CD4-positive, alpha-beta memory T cell (primary cell): Measurements from ENCODE around the gene ZNF69. TPM values are rescaled to one million over a fixed set of nuclear protein-coding genes. Genes with fewer than 3 reads are reported as not detected.
"Not testable (repeated sequence)": the region's sequence is repeated elsewhere in the genome, so short reads cannot be mapped to it uniquely, and the experiment has no call there.

Experiments
- CTCF ChIA-PET: fragments of 350-600 bp; sonication (Branson Sonifier 250); formaldehyde crosslinking; loops from one replicate; lab custom pipeline; 2021; ENCODE audit warnings: inconsistent platforms; ENCODE audit not compliant: partially characterized antibody; lab: Charles Lee
- POLR2A ChIA-PET: fragments of 350-600 bp; sonication (Branson Sonifier 250); formaldehyde crosslinking; loops from one replicate; lab custom pipeline; 2021; ENCODE audit not compliant: partially characterized antibody; lab: Charles Lee
- DNase-seq, 5 donors: peaks; one replicate each; pipeline versions ENCODE4 v3.0.0 to v3.0.0-alpha.2; 2020 to 2022; ENCODE audit warnings: mixed read lengths in 1 of 5
- H3K27ac ChIP-seq: one replicate; pipeline ENCODE4 v1.7.0; 2013; ENCODE audit warnings: low read depth, low read length
- H3K27me3 ChIP-seq: 2 replicates; pipeline ENCODE4 v1.7.0; 2013; ENCODE audit warnings: mild to moderate bottlenecking, low read length, moderate library complexity; ENCODE audit not compliant: insufficient read depth
- H3K36me3 ChIP-seq: 2 replicates; pipeline ENCODE4 v1.7.0; 2013; ENCODE audit warnings: mild to moderate bottlenecking, low read length, moderate library complexity; ENCODE audit not compliant: insufficient read depth
- H3K4me1 ChIP-seq: 2 replicates; pipeline ENCODE4 v1.7.0; 2013; ENCODE audit warnings: mild to moderate bottlenecking, low read length, moderate library complexity; ENCODE audit not compliant: insufficient read depth
- H3K4me3 ChIP-seq, 2 donors: one replicate each; pipeline ENCODE4 v1.7.0; 2013; ENCODE audit warnings: low read length in 2 of 2, mild to moderate bottlenecking in 1 of 2
- H3K9me3 ChIP-seq, 2 donors: one replicate each; pipeline ENCODE4 v1.7.0; 2013; ENCODE audit warnings: low read length in 2 of 2, control low read depth in 1 of 2; ENCODE audit not compliant: control insufficient read depth in 1 of 2
- H3K27ac Mint-ChIP-seq, 7 donors: one replicate each; pipeline ENCODE4 v1.8.0; 2020 to 2021; ENCODE audit warnings: mixed read lengths in 7 of 7, mild to moderate bottlenecking in 6 of 7, inconsistent platforms in 3 of 7, moderate library complexity in 3 of 7
- H3K27me3 Mint-ChIP-seq, 2 donors: one replicate each; pipeline ENCODE4 v1.8.0; 2020 to 2021; ENCODE audit warnings: mixed read lengths in 2 of 2
- H3K36me3 Mint-ChIP-seq, 2 donors: one replicate each; pipeline ENCODE4 v1.8.0; 2020 to 2021; ENCODE audit warnings: mixed read lengths in 2 of 2, inconsistent platforms in 1 of 2, mild to moderate bottlenecking in 1 of 2
- H3K4me1 Mint-ChIP-seq, 4 donors: one replicate each; pipeline ENCODE4 v1.8.0; 2020 to 2021; ENCODE audit warnings: mixed read lengths in 4 of 4, mild to moderate bottlenecking in 1 of 4
- H3K4me3 Mint-ChIP-seq, 8 donors: one replicate each; pipeline ENCODE4 v1.8.0; 2020 to 2021; ENCODE audit warnings: mixed read lengths in 8 of 8, mild to moderate bottlenecking in 7 of 8, moderate library complexity in 6 of 8, inconsistent platforms in 3 of 8
- H3K9me3 Mint-ChIP-seq, 8 donors: one replicate each; pipeline ENCODE4 v1.8.0; 2020 to 2021; ENCODE audit warnings: mixed read lengths in 8 of 8, mild to moderate bottlenecking in 5 of 8, inconsistent platforms in 3 of 8, moderate library complexity in 1 of 8
- intact Hi-C: fragments of 100-400 bp; cut with micrococcal nuclease; formaldehyde crosslinking; loops from one replicate; pipeline ENCODE4 v1.15.1; 2023
- polyA plus RNA-seq, 2 donors: library from polyadenylated mRNA; unstranded; fragments of 300-500 nt; fragmentation: Illumina TruSeq; gene quantifications; one replicate each; pipeline ENCODE4 v1.2.3, GENCODE V29; 2021
- total RNA-seq, 2 experiments: library from RNA; stranded (reverse); gene quantifications; one replicate each; pipeline ENCODE4 v1.2.3, GENCODE V29; 2021

ZNF69 gene
- 1 to 10 TPM; 7.5 to 8.5 TPM for total RNA-seq
- polyA plus RNA-seq: 1 to 10 TPM in 1 of 2 donors, under 1 TPM in 1; 0.57 to 3.1 TPM

DNA sequence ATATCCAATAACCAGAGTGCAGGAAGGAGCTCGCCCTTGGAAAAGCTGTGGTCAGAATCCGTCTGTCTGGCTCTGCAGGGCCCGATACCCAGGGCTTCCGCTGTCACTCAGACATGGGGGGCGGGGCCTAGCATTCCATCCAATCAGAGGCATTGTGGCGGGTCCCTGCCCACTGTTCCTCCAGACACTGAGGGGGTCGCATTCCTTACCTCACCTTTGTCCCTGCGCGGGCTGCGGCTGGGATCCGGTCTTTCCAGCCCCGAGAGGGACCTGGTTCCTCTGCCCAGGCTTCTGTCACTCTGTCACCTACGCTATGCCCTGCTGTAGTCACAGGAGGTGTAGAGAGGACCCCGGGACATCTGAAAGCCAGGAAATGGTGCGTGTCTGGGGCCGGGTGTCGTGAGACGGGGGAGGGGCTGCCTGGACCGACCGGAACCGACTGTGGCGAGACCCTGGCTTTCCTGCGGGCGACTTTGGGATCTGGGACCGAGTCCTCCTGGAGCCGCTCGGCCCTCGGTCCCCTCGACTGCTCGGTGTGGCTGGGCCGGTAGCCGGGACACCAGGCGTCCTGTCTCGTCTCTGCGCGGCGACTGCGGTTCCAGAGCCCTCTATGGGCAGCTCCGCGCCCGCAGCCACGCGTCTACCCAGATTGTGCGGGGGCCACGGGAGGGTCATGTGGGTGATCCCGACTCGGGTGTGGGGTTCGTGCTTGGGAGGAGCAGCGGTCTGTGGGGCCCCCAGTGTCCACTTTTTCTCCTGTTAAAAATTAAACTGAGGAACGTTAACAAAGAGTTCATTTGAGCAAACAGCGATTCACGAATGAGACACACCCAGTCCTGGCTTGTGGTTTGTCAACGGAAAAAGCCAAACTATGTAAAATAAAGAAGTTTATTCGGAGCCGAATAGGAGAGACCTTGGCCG lies at the start of gene ZNF69:
TSS of gene ZNF69 (plus strand) at position 172 of the 921 bp plus-strand sequence. CDS start at position 314, 142 bp downstream.
- DNase-seq: peak; percentile 38 to 53 (median 43)
- ChIA-PET CTCF (interaction anchor here (1.5 to 2.5 kb wide), 2 partner anchors 37 to 101 kb away, joined by 6 to 8 read pairs; partner anchors contain the start of gene ZNF700), POLR2A (interaction anchor here (0.7 to 1.2 kb wide), 3 partner anchors 36 to 100 kb away, joined by 3 to 6 read pairs (median 6); partner anchors contain the start of gene ZNF700)
- no peaks in the 10 kb centered on the region for H3K36me3 ChIP-seq
- H3K4me3 Mint-ChIP-seq: peak within 1 kb of the TSS; percentile 91 to 94 (median 92)
- H3K27me3 ChIP-seq: no peaks in the 10 kb centered on the region
- peak within 1 kb of the TSS; percentile 68 to 92 (median 88) for H3K27ac Mint-ChIP-seq
- H3K4me1 ChIP-seq: peaks cover 14% of the 10 kb centered on the region
- H3K27me3 Mint-ChIP-seq: no peaks in the 10 kb centered on the region
- no peaks in the 10 kb centered on the region for H3K9me3 ChIP-seq
- H3K9me3 Mint-ChIP-seq: peaks cover 0 to 9% (median 3%) of the 10 kb centered on the region in 8 donors
- peaks cover 13 to 34% (median 19%) of the 10 kb centered on the region in 4 donors for H3K4me1 Mint-ChIP-seq
- H3K4me3 ChIP-seq: peak within 1 kb of the TSS; percentile 57 to 62
- peaks cover 0 to 1% of the 10 kb centered on the region in 2 donors for H3K36me3 Mint-ChIP-seq
- intact Hi-C loops: loop anchor here (2.0 kb wide), 1 partner anchor 37 kb away; the partner anchor contains the start of gene ZNF700
- peak within 1 kb of the TSS; percentile 50 for H3K27ac ChIP-seq

DNA sequence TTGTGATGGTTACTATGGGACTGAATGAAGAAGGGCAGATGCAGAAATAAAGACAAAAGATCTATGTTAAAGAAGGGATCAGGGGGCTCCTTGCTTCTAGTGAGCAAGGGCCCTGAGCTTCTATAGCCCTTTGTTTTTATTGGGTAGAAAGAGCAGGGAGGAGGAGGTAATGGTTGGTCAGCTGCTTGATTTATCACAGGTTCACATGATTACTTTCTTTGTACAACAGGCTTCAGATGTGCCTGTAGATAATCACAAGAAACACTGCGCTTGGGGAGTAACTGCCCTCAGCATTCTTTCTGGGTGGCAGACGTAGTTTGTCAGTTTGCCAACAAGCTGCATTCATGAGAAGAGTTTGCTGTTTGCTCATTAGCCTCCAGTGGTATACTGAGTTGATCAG lies 43.9 kb upstream of the ZNF69 start:
- Mint-ChIP-seq H3K9me3 (peaks cover 0 to 23% (median 12%) of the 10 kb centered on the region in 8 donors), H3K4me3 (no peak overlapping the region), H3K27me3 (peaks cover 1% of the 10 kb centered on the region in 2 donors), H3K27ac (no peak overlapping the region), H3K4me1 (peaks cover 3 to 11% (median 6%) of the 10 kb centered on the region in 4 donors), H3K36me3 (peaks cover 0 to 3% of the 10 kb centered on the region in 2 donors)
- ChIA-PET POLR2A (no interaction called here), CTCF (no interaction called here)
- no peaks in the 10 kb centered on the region for H3K9me3 ChIP-seq
- intact Hi-C loops: no loop called here
- no peaks in the 10 kb centered on the region for H3K36me3 ChIP-seq
- H3K27ac ChIP-seq: no peak overlapping the region
- no peak for DNase-seq
- H3K4me3 ChIP-seq: no peak overlapping the region
- H3K4me1 ChIP-seq: peaks cover 5% of the 10 kb centered on the region
- H3K27me3 ChIP-seq: no peaks in the 10 kb centered on the region

DNA sequence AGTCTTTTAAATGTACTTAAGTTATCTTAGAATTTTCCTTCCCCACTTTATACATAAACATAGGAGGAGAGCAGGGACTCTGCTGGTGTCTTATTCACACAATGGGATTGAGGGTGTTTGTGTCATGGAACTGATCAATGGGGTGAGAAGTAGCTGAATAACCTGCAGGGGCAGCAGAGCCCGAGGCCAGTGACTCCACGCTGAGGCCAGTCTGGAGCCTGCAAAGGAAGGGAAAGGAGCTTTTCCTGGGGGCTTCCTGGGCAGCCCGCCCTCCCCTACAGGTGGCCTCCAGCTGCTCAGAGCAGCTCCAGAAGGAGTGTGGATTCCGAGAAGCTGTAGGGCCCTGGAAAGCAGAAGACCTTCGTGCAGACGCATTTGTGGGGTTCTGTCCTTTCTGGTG lies 40.0 kb upstream of the ZNF69 start:
- Mint-ChIP-seq H3K36me3 (peaks cover 11 to 16% of the 10 kb centered on the region in 2 donors), H3K4me3 (peak overlapping the region in 3 of 8 donors; percentile 49 to 91 (median 89)), H3K4me1 (peaks cover 13 to 27% (median 15%) of the 10 kb centered on the region in 4 donors), H3K27ac (peak overlapping the region in 4 of 7 donors; percentile 11 to 94 (median 64))
- H3K9me3 Mint-ChIP-seq, H3K27ac ChIP-seq, H3K27me3 ChIP-seq, H3K27me3 Mint-ChIP-seq, DNase-seq, H3K36me3 ChIP-seq, H3K9me3 ChIP-seq, H3K4me3 ChIP-seq, POLR2A ChIA-PET: not testable (repeated sequence)
- H3K4me1 ChIP-seq: peaks cover 19% of the 10 kb centered on the region
- CTCF ChIA-PET: interaction anchor here (1.4 to 1.5 kb wide), 2 partner anchors 50 to 117 kb away, joined by 3 to 8 read pairs; partner anchors contain the start of genes ZNF491 and ZNF763
- intact Hi-C loops: loop anchor here (1.0 kb wide), 1 partner anchor 49 kb away; the partner anchor contains the start of gene ZNF491

DNA sequence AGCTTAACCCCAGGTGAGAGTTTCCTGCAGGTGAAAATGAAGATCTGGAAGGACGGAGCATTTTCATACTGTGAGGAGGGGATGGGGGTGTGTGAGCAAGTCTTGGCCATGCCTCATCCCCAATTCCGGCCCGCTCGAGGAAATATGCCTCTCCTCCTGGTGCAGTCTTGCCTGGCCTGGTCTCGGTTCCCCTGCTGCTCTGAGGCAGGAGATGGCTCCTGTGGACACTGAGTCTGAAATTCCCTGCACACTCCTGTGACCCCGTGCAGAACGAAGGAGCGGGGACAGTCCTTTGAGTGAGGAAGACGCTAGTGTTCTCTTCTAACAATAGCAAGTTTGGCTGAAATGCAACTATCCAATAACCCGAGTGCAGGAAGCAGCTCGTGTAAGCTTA lies 39.4 kb upstream of the ZNF69 start:
- peaks cover 1% of the 10 kb centered on the region in 2 donors for H3K27me3 Mint-ChIP-seq
- Histone ChIP-seq H3K9me3 (no peaks in the 10 kb centered on the region), H3K4me1 (peaks cover 19% of the 10 kb centered on the region), H3K27me3 (no peaks in the 10 kb centered on the region), H3K27ac (peak overlapping the region; percentile 61), H3K36me3 (no peaks in the 10 kb centered on the region), H3K4me3 (peak overlapping the region in 1 of 2 donors; percentile 82)
- H3K4me1 Mint-ChIP-seq: peaks cover 13 to 27% (median 15%) of the 10 kb centered on the region in 4 donors
- no peak for DNase-seq
- H3K36me3 Mint-ChIP-seq: peaks cover 14 to 16% of the 10 kb centered on the region in 2 donors
- intact Hi-C loops: loop anchor here (1.0 kb wide), 1 partner anchor 50 kb away; the partner anchor contains the start of gene ZNF491
- CTCF ChIA-PET: interaction anchor here (1.4 to 1.5 kb wide), 3 partner anchors 50 to 312 kb away, joined by 3 to 8 read pairs (median 3); partner anchors contain the start of genes ZNF491 and ZNF763
- POLR2A ChIA-PET: interaction anchor here (1.3 kb wide), 1 partner anchor 35 kb away, joined by 5 read pairs; no protein-coding TSS in a partner anchor
- peak overlapping the region; percentile 64 to 94 (median 92) for H3K27ac Mint-ChIP-seq
- H3K4me3 Mint-ChIP-seq: peak overlapping the region; percentile 89 to 94 (median 90)
- peaks cover 0 to 11% (median 4%) of the 10 kb centered on the region in 8 donors for H3K9me3 Mint-ChIP-seq

DNA sequence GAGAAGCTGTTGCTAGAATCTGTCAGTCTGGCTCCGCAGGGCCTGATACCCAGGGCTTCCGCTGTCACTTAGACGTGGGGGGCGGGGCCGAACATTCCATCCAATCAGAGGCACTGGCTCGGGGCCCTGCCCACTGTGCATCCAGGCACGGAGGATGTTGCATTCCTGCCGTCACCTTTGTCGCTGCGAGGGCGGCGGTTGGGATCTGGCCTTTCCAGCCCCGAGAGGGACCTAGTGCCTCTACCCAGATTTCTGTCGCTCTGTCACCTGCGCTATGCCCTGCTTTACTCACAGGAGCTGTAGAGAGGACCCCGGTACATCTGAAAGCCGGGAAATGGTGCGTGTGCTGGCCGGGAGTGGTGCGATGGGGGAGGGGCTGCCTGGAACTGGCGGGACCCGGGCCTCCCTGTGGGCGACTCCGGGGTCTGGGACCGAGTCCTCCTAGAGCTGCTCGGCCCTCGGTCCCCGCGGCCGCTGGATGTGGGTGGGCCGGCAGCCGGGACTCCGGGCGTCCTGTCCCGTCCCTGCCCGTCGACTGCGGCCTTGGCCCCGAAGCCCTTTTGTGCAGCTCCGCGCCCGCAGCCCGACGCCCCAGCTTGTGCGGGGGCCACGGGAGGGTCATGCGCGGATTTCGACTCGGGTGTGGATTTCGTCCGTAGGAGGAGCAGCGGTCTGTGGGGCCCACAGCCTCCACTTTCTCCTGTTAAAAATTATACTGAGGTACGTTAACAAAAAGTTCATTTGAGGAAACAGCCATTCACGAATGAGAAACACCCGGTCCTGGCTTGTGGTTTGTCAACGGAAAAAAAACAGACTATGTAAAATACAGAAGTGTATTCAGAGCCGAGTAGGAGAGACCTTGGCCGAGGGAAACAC lies 38.8 kb upstream of the ZNF69 start, which contains the start of gene ZNF439:
TSS of gene ZNF439 (plus strand) at position 133 of the 876 bp plus-strand sequence. CDS start at position 275, 142 bp downstream.
- intact Hi-C loops: loop anchor here (1.0 kb wide), 1 partner anchor 51 kb away; the partner anchor contains the start of gene ZNF491
- peaks cover 0 to 13% (median 4%) of the 10 kb centered on the region in 8 donors for H3K9me3 Mint-ChIP-seq
- POLR2A ChIA-PET: interaction anchor here (0.7 to 1.3 kb wide), 4 partner anchors 36 to 83 kb away, joined by 3 to 5 read pairs (median 3); partner anchors contain the start of gene ZNF491

DNA sequence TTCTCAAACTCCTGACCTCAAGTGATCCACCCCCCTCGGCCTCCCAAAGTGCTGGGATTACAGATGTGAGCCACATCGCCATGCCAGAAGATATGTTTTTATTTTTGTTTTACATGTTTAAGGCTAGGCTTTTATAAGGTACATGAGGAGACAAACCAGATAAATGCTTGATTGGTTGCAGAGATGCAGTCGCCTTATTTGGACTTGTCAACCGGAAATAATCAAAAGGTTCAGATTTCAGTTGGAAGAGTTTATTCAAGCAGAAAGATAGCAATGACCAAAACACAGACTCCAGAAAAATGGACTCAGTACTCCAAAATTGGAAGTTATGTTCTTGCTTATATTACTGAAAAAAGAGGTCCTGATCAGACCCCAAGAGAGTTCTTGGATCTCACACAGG lies 37.3 kb upstream of the ZNF69 start:
- H3K4me1 ChIP-seq: peaks cover 19% of the 10 kb centered on the region
- CTCF ChIA-PET, H3K27me3 Mint-ChIP-seq, POLR2A ChIA-PET, H3K36me3 ChIP-seq, H3K27ac ChIP-seq, H3K27ac Mint-ChIP-seq, H3K27me3 ChIP-seq, intact Hi-C loops, H3K4me3 ChIP-seq, DNase-seq, H3K9me3 ChIP-seq: not testable (repeated sequence)
- peaks cover 13 to 27% (median 15%) of the 10 kb centered on the region in 4 donors for H3K4me1 Mint-ChIP-seq
- H3K36me3 Mint-ChIP-seq: peaks cover 26 to 27% of the 10 kb centered on the region in 2 donors
- H3K9me3 Mint-ChIP-seq: peaks cover 3 to 18% (median 11%) of the 10 kb centered on the region in 8 donors
- H3K4me3 Mint-ChIP-seq: peak overlapping the region in 1 of 8 donors; percentile 27

More for the DNA sequence above, 38.8 kb upstream of the ZNF69 start, which contains the start of gene ZNF439:
- Mint-ChIP-seq H3K4me1 (peaks cover 13 to 27% (median 15%) of the 10 kb centered on the region in 4 donors), H3K27me3 (peaks cover 1% of the 10 kb centered on the region in 2 donors), H3K36me3 (peaks cover 19% of the 10 kb centered on the region in 2 donors), H3K4me3 (peak within 1 kb of the TSS; percentile 89 to 94 (median 90)), H3K27ac (peak within 1 kb of the TSS; percentile 64 to 94 (median 92))
- Histone ChIP-seq H3K9me3 (no peaks in the 10 kb centered on the region), H3K36me3 (no peaks in the 10 kb centered on the region), H3K4me3 (peak within 1 kb of the TSS; percentile 39 to 82), H3K27me3 (no peaks in the 10 kb centered on the region), H3K27ac (peak within 1 kb of the TSS; percentile 61), H3K4me1 (peaks cover 19% of the 10 kb centered on the region)
- CTCF ChIA-PET: interaction anchor here (1.0 to 1.5 kb wide), 4 partner anchors 31 to 313 kb away, joined by 3 to 8 read pairs (median 3); partner anchors contain the start of genes ZNF491 and ZNF763
- peak; percentile 83 to 87 (median 86) for DNase-seq
